HG03139 (cell line): ENCODE results near the gene SLC35E1.
"Not testable (repeated sequence)": the region's sequence is repeated elsewhere in the genome, so short reads cannot be mapped to it uniquely, and the experiment has no call there.

Source experiments
- ATAC-seq: cut with Tn5 transposase; IDR thresholded peaks from one replicate; pipeline ENCODE4 v1.9.1; 2021; ENCODE audit not compliant: unreplicated experiment

Gene SLC35E1

GRCh38 chr19:16525751-16526481, 46.3 kb downstream of the SLC35E1 start:
- no peak for ATAC-seq

DNA sequence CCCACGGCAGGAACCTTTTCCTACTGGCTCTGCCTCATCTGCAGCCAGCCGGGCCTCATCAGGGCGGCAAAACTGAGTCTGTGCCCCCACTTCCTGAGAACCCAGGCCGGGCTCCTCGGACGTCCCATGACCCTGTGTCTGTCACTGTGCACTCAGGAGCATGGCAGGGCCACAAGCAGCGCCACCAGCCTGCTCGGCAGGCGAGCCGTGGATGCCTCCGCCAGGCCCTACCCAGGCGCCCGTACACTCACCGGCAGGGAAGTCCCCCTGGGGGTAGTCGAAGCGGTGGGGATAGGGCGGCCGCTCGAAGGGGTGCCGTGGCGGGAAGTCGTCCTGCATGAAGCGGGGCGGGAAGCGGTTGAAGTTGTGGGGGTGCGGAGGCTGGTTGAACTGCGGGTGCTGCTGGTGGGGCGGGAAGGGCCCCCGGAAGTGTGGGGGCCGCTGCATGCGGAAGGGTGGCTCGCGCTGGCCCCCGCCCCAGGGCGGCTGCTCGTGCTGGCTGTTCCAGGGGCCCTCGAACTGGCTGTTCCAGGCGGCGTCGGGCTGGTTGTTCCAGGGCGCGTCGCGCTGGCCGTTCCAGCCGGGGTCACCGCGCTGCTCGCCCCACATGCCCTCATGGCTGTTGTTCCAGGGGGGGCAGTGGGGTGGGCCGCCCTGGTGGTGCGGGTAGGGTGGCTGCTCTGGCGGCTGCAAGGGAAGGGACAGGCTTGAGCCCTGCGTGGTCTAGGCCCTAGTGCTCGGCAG, 47.1 kb downstream of the SLC35E1 start:
- ATAC-seq: no peak

- no peak for ATAC-seq
Measured at GRCh38 chr19:16522559-16523377, 49.4 kb downstream of the SLC35E1 start.

GRCh38 chr19:16521715-16522289, 50.4 kb downstream of the SLC35E1 start:
- ATAC-seq: no peak

- ATAC-seq: no peak
Measured at GRCh38 chr19:16520986-16521624, 51.1 kb downstream of the SLC35E1 start.

- ATAC-seq: no peak
Measured at GRCh38 chr19:16520074-16520973, 51.9 kb downstream of the SLC35E1 start.

GRCh38 chr19:16519230-16519687, 53.0 kb downstream of the SLC35E1 start:
- ATAC-seq: no peak

- no peak for ATAC-seq
Measured at GRCh38 chr19:16518483-16519229, 53.6 kb downstream of the SLC35E1 start.

DNA sequence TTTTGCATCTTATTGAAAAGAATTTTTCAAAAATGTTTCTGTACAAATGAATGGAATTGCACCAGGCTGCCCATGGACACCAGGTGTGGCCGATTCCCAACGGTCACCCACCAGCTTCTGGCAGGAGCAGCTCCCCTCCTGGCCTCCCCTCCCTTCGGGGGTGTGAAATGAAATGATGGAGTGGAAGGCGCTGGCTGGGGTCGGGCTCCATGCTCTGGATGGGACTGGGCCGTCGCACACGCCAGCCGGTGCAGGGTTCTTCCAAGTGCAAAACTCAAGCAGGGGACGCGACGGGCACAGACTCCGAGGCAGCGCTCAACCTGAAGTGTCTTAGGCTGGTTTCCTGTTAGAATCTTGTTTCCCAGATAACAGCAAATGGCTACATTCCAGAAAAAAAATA, 54.2 kb downstream of the SLC35E1 start:
- ATAC-seq: no peak

GRCh38 chr19:16516923-16517610, 55.1 kb downstream of the SLC35E1 start:
- ATAC-seq: no peak

GRCh38 chr19:16516381-16516780, 55.8 kb downstream of the SLC35E1 start:
- ATAC-seq: no peak

DNA sequence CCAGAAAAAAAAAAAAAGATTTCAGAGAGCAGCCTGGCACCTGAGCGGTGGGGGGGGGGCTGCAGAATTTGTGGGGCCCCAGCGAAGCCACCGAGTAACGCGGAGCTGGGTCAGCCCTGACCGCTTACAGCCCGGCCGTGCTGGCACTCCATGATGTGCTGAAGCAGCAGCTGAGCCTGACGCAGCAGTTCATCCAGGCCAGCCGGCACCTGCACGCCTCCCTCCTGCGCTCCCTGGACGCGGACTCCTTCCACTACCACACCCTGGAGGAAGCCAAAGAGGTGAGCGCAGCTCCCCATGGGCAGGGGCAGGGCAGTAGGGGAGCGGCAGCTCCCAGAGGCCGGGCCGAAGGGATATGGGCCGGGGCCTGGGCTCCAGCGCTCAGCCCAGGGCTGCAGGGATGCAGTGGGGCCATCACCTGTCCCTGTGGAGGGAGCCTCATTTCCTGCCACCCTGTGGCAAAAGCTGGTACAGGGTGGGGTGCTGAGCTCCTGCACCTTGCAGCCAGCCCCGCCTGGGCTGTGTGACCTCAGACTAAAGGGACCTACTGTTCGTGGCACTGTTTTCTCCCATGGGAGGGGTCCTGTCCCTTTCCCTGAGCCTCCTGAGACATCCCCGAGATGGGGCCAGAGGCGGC, 57.7 kb downstream of the SLC35E1 start:
- no peak for ATAC-seq

GRCh38 chr19:16512611-16513010, 59.6 kb downstream of the SLC35E1 start:
- not testable (repeated sequence) for ATAC-seq

DNA sequence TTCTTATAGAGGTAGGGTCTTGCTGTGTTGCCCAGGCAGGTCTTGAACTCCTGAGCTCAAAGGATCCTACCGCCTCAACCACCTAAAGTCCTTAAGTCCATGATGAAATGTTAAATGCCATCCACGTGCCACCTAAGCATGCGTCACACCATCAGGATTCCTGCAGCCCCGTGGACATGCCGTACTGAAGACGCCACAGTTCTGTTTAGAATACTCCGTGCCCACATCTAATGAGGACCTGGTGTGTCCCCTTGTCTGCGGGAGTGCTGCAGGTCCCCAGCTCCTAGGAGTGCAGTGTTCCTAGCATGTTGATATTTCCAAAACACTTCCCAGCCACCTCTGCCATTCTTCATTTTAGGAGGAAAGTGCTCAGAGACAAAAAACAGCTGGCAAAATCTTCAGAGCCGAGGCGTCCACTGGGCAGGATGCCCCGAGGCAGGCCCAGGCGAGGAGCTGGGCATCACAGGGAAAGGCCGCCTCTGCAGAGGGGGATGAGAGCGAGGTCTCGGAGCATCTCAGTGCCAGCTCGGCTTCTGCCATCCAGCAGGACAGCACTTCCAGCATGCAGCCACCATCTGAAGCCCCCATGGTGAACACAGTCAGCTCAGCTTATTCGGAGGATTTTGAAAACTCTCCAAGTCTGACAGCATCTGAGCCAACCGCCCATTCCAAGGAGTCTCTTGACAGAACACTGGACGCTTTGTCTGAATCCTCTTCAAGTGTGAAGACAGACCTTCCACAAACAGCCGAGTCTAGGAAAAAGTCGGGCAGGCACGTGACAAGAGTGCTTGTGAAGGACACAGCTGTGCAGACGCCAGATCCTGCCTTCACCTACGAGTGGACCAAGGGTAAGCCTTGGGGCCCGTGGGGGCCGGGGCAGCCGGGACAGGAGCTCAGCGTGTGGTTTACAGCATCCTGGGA, 62.8 kb downstream of the SLC35E1 start:
- no peak for ATAC-seq

DNA sequence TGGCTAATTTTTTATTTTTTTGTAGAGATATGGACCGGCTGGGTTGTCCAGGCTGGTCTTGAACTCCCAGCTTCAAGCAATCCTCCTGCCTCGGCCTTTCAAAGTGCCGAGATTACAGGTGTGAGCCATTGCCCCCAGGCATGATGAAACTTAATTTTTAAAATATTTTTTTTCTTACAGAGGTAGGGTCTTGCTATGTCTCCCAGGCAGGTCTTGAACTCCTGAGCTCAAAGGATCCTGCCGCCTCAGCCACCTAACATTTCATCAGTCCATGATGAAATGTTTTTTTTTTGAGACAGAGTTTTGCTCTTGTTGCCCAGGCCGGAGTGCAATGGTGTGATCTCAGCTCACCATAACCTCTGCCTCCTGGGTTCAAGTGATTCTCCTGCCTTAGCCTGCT, 63.7 kb downstream of the SLC35E1 start:
- ATAC-seq: no peak

DNA sequence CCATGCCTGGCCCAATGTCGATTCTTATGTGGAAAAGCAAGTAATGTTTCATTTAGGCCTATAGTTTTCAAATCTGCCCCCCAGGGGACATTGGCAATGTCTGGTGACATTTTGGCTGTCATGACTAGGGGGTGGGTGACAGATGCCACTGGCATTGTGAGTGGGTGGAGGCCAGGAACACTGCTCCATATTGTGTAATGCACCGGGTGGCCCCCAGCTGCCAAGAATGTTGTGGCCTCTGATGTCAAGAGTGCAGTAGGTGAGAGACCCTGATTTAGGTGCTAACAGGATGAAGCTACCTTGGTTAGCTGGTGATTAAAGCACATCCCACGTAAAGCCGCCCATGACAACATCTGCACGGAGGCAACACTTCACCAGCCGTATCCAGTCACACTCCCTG, 65.3 kb downstream of the SLC35E1 start:
- no peak for ATAC-seq

GRCh38 chr19:16506161-16506560, 66.1 kb downstream of the SLC35E1 start:
- ATAC-seq: not testable (repeated sequence)
